ENCODE data around the gene TSEN54.

TSEN54 gene

GRCh38 chr17:75564195-75564594 is 47.9 kb downstream of the TSEN54 start:
- DNase-seq (ENCODE audit: low read depth in 1 of 2, low spot score in 1 of 2), result no peak

DNA sequence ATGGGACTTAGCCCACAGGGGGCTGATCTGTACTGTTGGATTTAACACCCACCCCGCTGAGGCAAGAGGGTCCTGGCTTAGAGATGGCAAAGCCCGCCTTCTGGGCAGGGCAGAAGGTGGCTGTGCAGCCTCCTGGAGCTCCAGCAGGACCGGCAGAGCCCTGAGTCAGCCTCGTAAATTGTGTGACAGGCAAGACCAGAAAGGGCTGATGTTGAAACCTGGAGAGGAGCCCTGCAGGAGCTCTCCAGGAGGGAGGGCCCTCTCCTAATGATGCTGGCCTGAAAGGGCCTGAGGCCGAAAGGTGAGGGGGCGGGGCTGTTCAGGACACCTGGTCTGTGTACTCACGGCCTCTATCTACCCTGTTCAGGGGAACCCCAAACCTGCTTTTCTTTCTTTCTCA is 48.7 kb downstream of the TSEN54 start:
- DNase-seq (ENCODE audit: low read depth in 1 of 2, low spot score in 1 of 2), result no peak

- DNase-seq (ENCODE audit: low read depth in 1 of 2, low spot score in 1 of 2), result no peak
Observed at GRCh38 chr17:75565618-75566017, 49.3 kb downstream of the TSEN54 start.

GRCh38 chr17:75566416-75566815 is 50.1 kb downstream of the TSEN54 start:
- DNase-seq (ENCODE audit: low read depth in 1 of 2, low spot score in 1 of 2), result no peak

DNA sequence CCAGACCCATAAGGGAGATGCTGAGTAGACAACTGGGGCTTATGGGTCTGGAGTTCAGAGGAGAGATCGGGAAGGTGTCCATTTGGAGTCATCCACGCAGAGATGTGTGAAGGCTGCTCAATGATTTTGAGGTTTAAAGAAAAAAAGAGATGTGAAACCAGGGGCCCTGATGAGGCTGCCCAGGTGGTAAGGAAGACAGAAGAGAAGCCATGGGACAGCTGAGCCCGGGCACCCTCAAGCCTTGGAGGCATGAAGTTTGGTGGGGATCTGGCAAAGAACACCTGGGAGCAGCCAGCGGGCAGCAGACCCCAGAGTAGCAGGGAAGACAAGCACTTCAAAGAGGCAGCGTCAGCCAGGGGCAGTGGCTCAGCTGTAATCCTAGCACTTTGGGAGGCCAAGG is 50.5 kb downstream of the TSEN54 start:
- DNase-seq (ENCODE audit: low read depth in 1 of 2, low spot score in 1 of 2), result no peak

DNA sequence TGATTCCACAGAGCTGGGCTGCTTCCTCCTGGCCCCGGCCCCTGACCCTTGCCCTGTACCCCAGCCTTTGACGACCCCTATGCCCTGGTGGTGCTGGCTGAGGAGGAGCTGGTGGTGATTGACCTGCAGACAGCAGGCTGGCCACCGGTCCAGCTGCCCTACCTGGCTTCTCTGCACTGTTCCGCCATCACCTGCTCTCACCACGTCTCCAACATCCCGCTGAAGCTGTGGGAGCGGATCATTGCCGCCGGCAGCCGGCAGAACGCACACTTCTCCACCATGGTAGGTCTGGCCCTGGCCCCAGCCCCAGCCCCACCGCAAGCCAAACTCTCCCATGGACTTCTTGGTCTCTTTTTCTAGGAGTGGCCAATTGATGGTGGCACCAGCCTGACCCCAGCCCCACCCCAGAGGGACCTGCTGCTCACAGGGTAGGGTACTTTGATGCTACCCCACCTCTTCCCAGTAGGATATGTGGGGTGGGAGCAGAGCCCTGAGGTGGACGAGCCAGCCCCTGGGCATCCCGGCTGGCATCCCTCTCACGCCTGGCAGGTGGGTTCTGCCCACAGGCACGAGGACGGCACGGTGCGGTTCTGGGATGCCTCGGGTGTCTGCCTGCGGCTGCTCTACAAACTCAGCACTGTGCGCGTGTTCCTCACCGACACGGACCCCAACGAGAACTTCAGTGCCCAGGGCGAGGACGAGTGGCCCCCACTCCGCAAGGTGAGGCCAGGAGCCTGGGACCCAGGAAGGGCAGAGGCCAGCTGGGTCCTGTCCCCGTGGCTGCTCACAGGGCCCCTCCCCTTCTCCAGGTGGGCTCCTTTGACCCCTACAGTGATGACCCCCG is 52.3 kb downstream of the TSEN54 start:
- DNase-seq (ENCODE audit: low read depth in 1 of 2, low spot score in 1 of 2), result no peak

DNA sequence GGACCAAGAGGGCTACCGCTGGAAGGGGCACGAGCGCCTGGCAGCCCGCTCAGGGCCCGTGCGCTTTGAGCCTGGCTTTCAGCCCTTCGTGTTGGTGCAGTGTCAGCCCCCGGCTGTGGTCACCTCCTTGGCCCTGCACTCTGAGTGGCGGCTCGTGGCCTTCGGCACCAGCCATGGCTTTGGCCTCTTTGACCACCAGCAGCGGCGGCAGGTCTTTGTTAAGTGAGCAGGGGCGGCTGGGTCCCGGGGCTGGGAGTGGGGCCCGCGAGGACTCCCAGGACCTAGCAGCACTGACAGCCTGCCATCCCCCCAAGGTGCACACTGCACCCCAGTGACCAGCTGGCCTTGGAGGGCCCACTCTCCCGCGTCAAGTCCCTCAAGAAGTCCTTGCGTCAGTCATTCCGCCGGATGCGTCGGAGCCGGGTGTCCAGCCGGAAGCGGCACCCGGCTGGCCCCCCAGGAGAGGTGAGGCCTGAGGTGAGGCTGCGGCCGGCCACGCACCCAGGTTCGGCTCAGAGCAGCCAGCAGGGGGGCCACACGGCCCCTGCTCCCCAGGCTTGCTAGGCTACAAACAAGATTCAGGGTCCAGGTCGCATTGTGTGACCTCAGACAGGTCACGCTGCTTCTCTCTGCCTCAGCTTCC is 53.8 kb downstream of the TSEN54 start:
- DNase-seq (ENCODE audit: low read depth in 1 of 2, low spot score in 1 of 2), result no peak

DNA sequence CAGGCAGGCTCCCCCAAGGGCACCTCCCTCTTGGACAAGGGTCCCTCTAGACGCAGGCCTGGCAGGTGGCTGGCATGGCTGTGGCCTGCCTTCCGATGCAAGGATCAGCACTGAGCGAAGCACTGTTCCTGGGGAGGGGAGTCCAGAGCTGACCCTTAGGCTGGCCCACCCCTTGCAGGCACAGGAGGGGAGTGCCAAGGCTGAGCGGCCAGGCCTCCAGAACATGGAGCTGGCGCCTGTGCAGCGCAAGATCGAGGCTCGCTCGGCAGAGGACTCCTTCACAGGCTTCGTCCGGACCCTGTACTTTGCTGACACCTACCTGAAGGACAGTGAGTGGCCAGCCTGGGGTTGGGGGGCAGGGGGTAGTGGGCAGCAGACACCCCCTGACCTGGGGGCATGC is 54.4 kb downstream of the TSEN54 start:
- DNase-seq (ENCODE audit: low read depth in 1 of 2, low spot score in 1 of 2), result no peak

GRCh38 chr17:75571197-75571884 is 55.0 kb downstream of the TSEN54 start:
- DNase-seq (ENCODE audit: low read depth in 1 of 2, low spot score in 1 of 2), result no peak

DNA sequence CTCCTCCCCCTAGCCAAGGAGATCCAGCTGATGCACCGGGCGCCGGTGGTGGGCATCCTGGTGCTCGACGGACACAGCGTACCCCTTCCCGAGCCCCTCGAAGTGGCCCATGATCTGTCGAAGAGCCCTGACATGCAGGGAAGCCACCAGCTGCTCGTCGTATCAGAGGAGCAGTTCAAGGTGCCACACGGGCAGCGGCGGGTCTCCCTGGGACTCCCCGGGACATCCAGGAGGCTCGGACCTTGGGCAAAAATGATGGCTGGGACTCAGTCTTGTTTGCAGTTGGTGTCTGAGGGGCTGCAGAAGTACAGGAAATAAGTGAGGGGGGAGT is 55.5 kb downstream of the TSEN54 start:
- DNase-seq (ENCODE audit: low read depth in 1 of 2, low spot score in 1 of 2), result no peak

GRCh38 chr17:75572713-75573539 is 56.6 kb downstream of the TSEN54 start:
- DNase-seq (ENCODE audit: low read depth in 1 of 2, low spot score in 1 of 2), result no peak

DNA sequence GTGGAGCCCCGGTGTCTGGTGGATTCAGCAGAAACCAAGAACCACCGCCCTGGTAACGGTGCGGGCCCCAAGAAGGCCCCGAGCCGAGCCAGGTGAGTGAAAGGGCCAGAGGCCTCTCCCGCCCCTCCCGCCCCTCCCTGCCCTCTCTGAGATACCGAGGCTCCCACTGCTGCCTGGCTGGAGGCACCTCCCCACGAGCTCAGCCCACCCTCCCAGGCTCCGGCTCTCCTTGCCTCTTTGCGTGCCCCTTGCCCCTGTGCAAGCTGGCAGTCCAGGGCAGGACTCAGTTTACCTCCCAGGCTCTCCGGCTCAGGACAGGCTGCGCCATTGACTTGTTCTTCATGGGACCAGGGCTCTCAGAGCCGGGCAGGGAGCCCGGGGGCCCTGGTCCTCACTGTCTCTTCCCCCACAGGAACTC is 57.2 kb downstream of the TSEN54 start:
- DNase-seq (ENCODE audit: low read depth in 1 of 2, low spot score in 1 of 2), result no peak

- no peak for DNase-seq (ENCODE audit: low read depth in 1 of 2, low spot score in 1 of 2)
Observed at GRCh38 chr17:75573994-75574393, 57.7 kb downstream of the TSEN54 start.
